ENCODE measurements around the gene GPR55. TPM values are rescaled to one million over a fixed set of nuclear protein-coding genes. Genes with fewer than 3 reads are reported as not detected.

The GPR55 gene
- total RNA-seq, 1 experiment from 2014 or later = not detected

DNA sequence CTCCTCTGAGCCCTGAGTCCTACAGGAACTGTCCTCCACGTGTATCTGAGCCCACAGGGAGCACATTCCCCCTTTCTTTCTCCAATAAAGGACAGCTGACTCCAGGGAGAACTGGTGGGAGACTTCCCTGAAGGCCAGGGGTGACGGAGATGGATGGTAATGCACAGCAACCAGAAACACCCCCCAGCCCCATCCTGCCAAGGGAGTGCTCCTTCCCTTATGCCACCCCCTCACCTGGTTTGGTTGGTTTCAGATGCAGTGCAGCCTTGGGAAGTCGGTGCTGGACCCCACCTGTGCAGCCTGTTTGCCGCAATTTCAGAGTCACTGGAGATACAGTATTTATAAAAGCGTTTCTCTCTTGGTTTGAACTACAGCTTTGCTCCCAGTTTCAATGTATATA, 24.0 kb downstream of the GPR55 start:
- CTCF ChIA-PET = interaction anchor here (1.4 to 8.7 kb wide), 4 partner anchors 12 to 85 kb away, joined by 5 to 85 read pairs (median 6); no protein-coding TSS in a partner anchor
- POLR2A ChIA-PET = no interaction called here
- peaks cover 20% of the 10 kb centered on the region for H3K27me3 Mint-ChIP-seq (ENCODE audit: low read depth)

DNA sequence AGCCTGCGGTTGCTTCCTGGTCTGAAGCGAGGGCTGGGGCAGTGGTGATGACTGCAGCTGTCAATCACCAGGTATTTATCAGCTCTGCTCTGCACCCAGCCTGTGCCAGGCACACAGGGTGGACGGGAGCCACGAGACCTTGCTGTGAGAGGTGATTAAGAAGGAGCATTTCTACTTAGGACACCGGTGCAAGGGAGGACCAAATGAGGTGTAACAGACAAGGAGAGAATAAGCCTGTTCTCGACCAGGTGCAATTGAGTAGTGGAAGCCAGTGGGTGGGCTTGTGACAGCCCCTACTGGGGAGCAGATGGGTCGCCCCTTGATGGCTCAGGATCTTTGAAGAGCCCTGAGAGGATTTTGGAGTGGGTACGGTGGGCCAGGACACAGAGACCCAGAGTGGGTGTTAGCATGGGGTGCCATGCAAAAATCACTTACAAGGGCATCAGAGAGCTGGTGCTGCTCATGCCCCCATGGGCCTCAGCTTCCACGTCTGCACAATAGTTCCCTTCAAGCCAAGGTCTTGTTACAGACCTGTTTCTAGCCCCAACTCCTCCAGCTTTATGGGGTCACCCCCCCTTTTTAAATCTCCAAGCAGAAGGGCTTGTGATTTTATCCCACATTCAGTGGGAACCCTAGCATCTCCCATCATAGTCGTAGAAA, 24.6 kb downstream of the GPR55 start:
- Mint-ChIP-seq H3K36me3 (no peaks in the 10 kb centered on the region), H3K27ac (no peak overlapping the region), H3K4me3 (no peak overlapping the region), H3K9me3 (no peaks in the 10 kb centered on the region), H3K4me1 (peaks cover 50% of the 10 kb centered on the region), H3K27me3 (ENCODE audit: low read depth) (peaks cover 16% of the 10 kb centered on the region)
- DNase-seq (ENCODE audit: low spot score) = no peak
- ChIA-PET CTCF (interaction anchor here (1.5 to 8.7 kb wide), 3 partner anchors 24 to 86 kb away, joined by 7 to 85 read pairs (median 12); no protein-coding TSS in a partner anchor), POLR2A (no interaction called here)
- no peak for ATAC-seq
- TF ChIP-seq ZNF263 (CRISPR knock-in tag; IDR thresholded peaks at IDR 0.05; ENCODE audit: low read depth) (no peak), RELA (CRISPR knock-in tag; IDR thresholded peaks at IDR 0.05; ENCODE audit: borderline replicate concordance) (no peak)
- TF ChIP-seq, protein P1, sequence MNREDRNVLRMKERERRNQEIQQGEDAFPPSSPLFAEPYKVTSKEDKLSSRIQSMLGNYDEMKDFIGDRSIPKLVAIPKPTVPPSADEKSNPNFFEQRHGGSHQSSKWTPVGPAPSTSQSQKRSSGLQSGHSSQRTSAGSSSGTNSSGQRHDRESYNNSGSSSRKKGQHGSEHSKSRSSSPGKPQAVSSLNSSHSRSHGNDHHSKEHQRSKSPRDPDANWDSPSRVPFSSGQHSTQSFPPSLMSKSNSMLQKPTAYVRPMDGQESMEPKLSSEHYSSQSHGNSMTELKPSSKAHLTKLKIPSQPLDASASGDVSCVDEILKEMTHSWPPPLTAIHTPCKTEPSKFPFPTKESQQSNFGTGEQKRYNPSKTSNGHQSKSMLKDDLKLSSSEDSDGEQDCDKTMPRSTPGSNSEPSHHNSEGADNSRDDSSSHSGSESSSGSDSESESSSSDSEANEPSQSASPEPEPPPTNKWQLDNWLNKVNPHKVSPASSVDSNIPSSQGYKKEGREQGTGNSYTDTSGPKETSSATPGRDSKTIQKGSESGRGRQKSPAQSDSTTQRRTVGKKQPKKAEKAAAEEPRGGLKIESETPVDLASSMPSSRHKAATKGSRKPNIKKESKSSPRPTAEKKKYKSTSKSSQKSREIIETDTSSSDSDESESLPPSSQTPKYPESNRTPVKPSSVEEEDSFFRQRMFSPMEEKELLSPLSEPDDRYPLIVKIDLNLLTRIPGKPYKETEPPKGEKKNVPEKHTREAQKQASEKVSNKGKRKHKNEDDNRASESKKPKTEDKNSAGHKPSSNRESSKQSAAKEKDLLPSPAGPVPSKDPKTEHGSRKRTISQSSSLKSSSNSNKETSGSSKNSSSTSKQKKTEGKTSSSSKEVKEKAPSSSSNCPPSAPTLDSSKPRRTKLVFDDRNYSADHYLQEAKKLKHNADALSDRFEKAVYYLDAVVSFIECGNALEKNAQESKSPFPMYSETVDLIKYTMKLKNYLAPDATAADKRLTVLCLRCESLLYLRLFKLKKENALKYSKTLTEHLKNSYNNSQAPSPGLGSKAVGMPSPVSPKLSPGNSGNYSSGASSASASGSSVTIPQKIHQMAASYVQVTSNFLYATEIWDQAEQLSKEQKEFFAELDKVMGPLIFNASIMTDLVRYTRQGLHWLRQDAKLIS (CRISPR knock-in tag; IDR thresholded peaks at IDR 0.05; ENCODE audit: borderline replicate concordance) = no peak
- TF ChIP-seq, protein P2, sequence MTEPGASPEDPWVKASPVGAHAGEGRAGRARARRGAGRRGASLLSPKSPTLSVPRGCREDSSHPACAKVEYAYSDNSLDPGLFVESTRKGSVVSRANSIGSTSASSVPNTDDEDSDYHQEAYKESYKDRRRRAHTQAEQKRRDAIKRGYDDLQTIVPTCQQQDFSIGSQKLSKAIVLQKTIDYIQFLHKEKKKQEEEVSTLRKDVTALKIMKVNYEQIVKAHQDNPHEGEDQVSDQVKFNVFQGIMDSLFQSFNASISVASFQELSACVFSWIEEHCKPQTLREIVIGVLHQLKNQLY (CRISPR knock-in tag; IDR thresholded peaks at IDR 0.05) = no peak

More for the DNA sequence above, 24.0 kb downstream of the GPR55 start:
- ATAC-seq (no peak), DNase-seq (ENCODE audit: low spot score) (no peak)
- H3K4me3 Mint-ChIP-seq = no peak overlapping the region
- TF ChIP-seq ETV6 (CRISPR knock-in tag; IDR thresholded peaks at IDR 0.05) = no peak
- no peak for TF ChIP-seq STAT6 (CRISPR knock-in tag; conservative IDR thresholded peaks at IDR 0.05; ENCODE audit: low read depth)
- no peak for TF ChIP-seq GRHL2 (CRISPR knock-in tag; IDR thresholded peaks at IDR 0.05; ENCODE audit: insufficient replicate concordance, severe bottlenecking)
- TF ChIP-seq ZBTB21 (CRISPR knock-in tag; IDR thresholded peaks at IDR 0.05; ENCODE audit: borderline replicate concordance) = no peak
- no peak for TF ChIP-seq NFE2L1 (CRISPR knock-in tag; IDR thresholded peaks at IDR 0.05)
- TF ChIP-seq NFYB (CRISPR knock-in tag; conservative IDR thresholded peaks at IDR 0.05; ENCODE audit: low read depth) = no peak
- no peak for TF ChIP-seq AR (CRISPR knock-in tag; IDR thresholded peaks at IDR 0.05)
- no peak for TF ChIP-seq ELF4 (CRISPR knock-in tag; IDR thresholded peaks at IDR 0.05; ENCODE audit: low read depth)
- TF ChIP-seq, protein P1 (CRISPR knock-in tag; IDR thresholded peaks at IDR 0.05; ENCODE audit: borderline replicate concordance) = no peak
- TF ChIP-seq GTF2I (CRISPR knock-in tag; conservative IDR thresholded peaks at IDR 0.05) = no peak
- no peak overlapping the region; the same call in 1 of the 2 replicates for H3K27ac Mint-ChIP-seq
- no peaks in the 10 kb centered on the region for H3K36me3 Mint-ChIP-seq
- no peaks in the 10 kb centered on the region for H3K9me3 Mint-ChIP-seq
- peaks cover 55% of the 10 kb centered on the region for H3K4me1 Mint-ChIP-seq

Measured in WTC11 (cell line).